ENCODE data around the gene DMAP1. TPM values are rescaled to one million over a fixed set of nuclear protein-coding genes. Genes with fewer than 3 reads are reported as not detected.

The DMAP1 gene
- polyA plus RNA-seq, 1 donor (not counting 4 experiments of a cell fraction or from before 2014, with no cell fraction given): 27.2 TPM

- H3K9me3 ChIP-seq (ENCODE audit: control insufficient read depth, low read depth, low read length): no peaks in the 10 kb centered on the region
- no peak overlapping the region for H2AFZ ChIP-seq (ENCODE audit: control insufficient read depth, low read length)
- TF ChIP-seq EZH2 (IDR thresholded peaks at IDR 0.05; ENCODE audit: low read length): no peak
- TF ChIP-seq CTCF (optimal IDR thresholded peaks at IDR 0.05 in 1 of 3, IDR thresholded peaks at IDR 0.05 in 1 of 3, conservative IDR thresholded peaks at IDR 0.05 in 1 of 3; ENCODE audit: extremely low read depth in 1 of 3, insufficient read depth in 2 of 3, low read length in 3 of 3): no peak
- H3K9me1 ChIP-seq (ENCODE audit: control insufficient read depth, extremely low read depth, insufficient read depth, low read length): no peaks in the 10 kb centered on the region
- dilution Hi-C loops (cut with MboI; ENCODE audit: extremely low pct_ligation_motif_present, low sequenced_read_pairs): no loop called here
- no peaks in the 10 kb centered on the region for H3K79me2 ChIP-seq (ENCODE audit: control insufficient read depth, insufficient read depth, low read length)
- no peak overlapping the region for H3K9ac ChIP-seq (ENCODE audit: control insufficient read depth, extremely low read depth, insufficient read depth, low read length)
- no peaks in the 10 kb centered on the region for H3K27me3 ChIP-seq (ENCODE audit: control insufficient read depth, extremely low read depth, insufficient read depth, low read length)
- H4K20me1 ChIP-seq (ENCODE audit: control insufficient read depth, extremely low read depth, insufficient read depth, low read length): no peaks in the 10 kb centered on the region
- peaks cover 4% of the 10 kb centered on the region in 2 experiments for H3K36me3 ChIP-seq (ENCODE audit: control insufficient read depth in 2 of 2, extremely low read depth in 1 of 2, insufficient read depth in 2 of 2, low read length in 2 of 2)
- DNase-seq (ENCODE audit: low read depth, low spot score) (no peak), FAIRE-seq (no peak)
- no peak overlapping the region for H3K27ac ChIP-seq (ENCODE audit: control insufficient read depth, insufficient read depth, low read length)
- no peak overlapping the region for H3K4me2 ChIP-seq (ENCODE audit: control insufficient read depth, extremely low read depth, insufficient read depth, low read depth, low read length)
- no peak overlapping the region for H3K4me3 ChIP-seq (ENCODE audit: control insufficient read depth in 2 of 3, extremely low read depth in 1 of 3, insufficient read depth in 2 of 3, low read depth in 1 of 3, low read length in 3 of 3)
- no peaks in the 10 kb centered on the region for H3K4me1 ChIP-seq (ENCODE audit: control insufficient read depth, extremely low read depth, insufficient read depth, low read length)
Observed at GRCh38 chr1:44230796-44231195, 17.5 kb downstream of the DMAP1 start.

DNA sequence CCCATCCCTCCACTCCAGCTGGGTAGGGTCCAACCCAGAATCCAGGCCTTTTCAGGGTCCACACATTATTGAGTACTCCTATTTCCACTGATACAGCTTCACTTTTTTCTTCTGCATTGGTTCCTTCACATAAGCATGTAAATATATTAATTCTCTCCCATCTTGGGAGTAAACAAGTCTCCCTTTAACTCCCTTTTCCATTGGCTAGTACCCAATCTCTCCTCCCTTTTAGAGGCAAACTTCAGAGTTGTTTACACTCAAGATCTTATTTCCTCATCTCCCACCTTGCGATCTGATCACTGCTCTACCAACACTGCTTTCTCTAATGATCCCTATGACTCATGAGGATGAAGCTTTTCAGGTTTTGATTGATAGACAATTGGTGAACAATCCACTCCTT, 20.3 kb downstream of the DMAP1 start:
- DNase-seq (ENCODE audit: low read depth, low spot score): no peak
- dilution Hi-C loops (cut with MboI; ENCODE audit: extremely low pct_ligation_motif_present, low sequenced_read_pairs): no loop called here

More for the DNA sequence above, 20.3 kb downstream of the DMAP1 start:
- H3K27ac ChIP-seq (ENCODE audit: control insufficient read depth, insufficient read depth, low read length): no peak overlapping the region
- H3K4me3 ChIP-seq (ENCODE audit: control insufficient read depth in 2 of 3, extremely low read depth in 1 of 3, insufficient read depth in 2 of 3, low read depth in 1 of 3, low read length in 3 of 3): no peak overlapping the region
- H3K9me3 ChIP-seq (ENCODE audit: control insufficient read depth, low read depth, low read length): no peaks in the 10 kb centered on the region
- H3K79me2 ChIP-seq (ENCODE audit: control insufficient read depth, insufficient read depth, low read length): no peaks in the 10 kb centered on the region
- H3K36me3 ChIP-seq (ENCODE audit: control insufficient read depth in 2 of 2, extremely low read depth in 1 of 2, insufficient read depth in 2 of 2, low read length in 2 of 2): peaks cover 4% of the 10 kb centered on the region in 2 experiments
- TF ChIP-seq EZH2 (IDR thresholded peaks at IDR 0.05; ENCODE audit: low read length) (no peak), CTCF (optimal IDR thresholded peaks at IDR 0.05 in 1 of 3, IDR thresholded peaks at IDR 0.05 in 1 of 3, conservative IDR thresholded peaks at IDR 0.05 in 1 of 3; ENCODE audit: extremely low read depth in 1 of 3, insufficient read depth in 2 of 3, low read length in 3 of 3) (no peak)
- no peaks in the 10 kb centered on the region for H3K27me3 ChIP-seq (ENCODE audit: control insufficient read depth, extremely low read depth, insufficient read depth, low read length)
- no peaks in the 10 kb centered on the region for H4K20me1 ChIP-seq (ENCODE audit: control insufficient read depth, extremely low read depth, insufficient read depth, low read length)
- H3K4me1 ChIP-seq (ENCODE audit: control insufficient read depth, extremely low read depth, insufficient read depth, low read length): no peaks in the 10 kb centered on the region
- no peak for FAIRE-seq
- no peaks in the 10 kb centered on the region for H3K9me1 ChIP-seq (ENCODE audit: control insufficient read depth, extremely low read depth, insufficient read depth, low read length)
- no peak overlapping the region for H2AFZ ChIP-seq (ENCODE audit: control insufficient read depth, low read length)
- H3K9ac ChIP-seq (ENCODE audit: control insufficient read depth, extremely low read depth, insufficient read depth, low read length): no peak overlapping the region
- H3K4me2 ChIP-seq (ENCODE audit: control insufficient read depth, extremely low read depth, insufficient read depth, low read depth, low read length): no peak overlapping the region
